Measurements from ENCODE around the gene PRR22. TPM values are rescaled to one million over a fixed set of nuclear protein-coding genes. Genes with fewer than 3 reads are reported as not detected.
"Not testable (repeated sequence)": the region's sequence is repeated elsewhere in the genome, so short reads cannot be mapped to it uniquely, and the experiment has no call there.

The PRR22 gene
- total RNA-seq, 1 experiment from 2014 or later: 0.47 TPM

DNA sequence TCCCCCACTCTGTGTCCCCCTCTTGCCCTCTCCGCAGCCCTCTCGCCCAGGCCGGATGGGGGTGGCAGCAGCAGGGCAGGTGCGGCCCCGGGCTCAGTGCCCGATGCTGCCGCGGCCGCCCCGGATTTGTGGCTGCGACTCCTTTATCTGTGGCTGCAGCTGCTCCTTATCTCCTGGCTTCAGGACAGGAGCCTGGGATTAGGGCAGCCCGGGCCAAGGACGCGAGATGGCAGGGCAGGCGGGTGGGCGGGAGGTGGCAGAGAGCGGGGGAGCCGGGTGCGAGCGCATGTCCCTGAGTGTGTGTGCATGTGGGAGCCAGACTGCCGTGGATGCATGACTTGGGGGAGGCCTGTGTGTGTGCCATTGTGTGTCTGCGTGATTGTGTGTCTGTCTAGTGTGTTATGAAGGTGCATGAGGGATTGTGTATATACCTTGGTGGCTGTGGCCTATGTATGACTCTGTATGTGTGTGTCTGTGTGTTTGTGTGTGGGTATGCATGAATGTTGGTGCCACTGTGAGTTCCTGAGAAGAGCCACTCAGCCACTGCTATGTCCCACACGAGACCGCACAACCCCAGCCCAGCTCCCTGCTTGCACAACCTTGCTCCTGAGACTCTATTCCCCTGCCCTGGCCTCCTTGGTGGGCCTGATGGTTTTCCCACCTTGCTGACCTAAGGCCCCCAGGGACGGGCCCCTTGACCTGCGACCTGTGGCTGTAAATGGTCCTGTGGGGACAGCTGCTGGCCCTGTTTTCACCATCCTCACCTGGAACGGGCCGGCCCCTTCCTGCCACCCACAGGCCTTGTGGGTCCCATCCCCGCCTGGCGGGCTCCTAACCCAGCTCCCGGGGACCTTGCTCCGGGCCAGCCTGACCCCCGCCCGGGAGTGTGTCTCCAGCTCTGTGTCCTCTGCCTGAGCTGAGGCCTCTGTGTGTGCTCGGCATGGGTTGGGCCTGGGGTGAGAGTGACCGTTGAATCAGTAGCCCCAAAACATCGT is 15.0 kb upstream of the PRR22 start:
- no peak for DNase-seq (ENCODE audit: low read depth)
- in situ Hi-C loops (cut with HindIII; ENCODE audit: low pct_unique_long_range_greater_than_20kb, low sequenced_read_pairs): no loop called here

DNA sequence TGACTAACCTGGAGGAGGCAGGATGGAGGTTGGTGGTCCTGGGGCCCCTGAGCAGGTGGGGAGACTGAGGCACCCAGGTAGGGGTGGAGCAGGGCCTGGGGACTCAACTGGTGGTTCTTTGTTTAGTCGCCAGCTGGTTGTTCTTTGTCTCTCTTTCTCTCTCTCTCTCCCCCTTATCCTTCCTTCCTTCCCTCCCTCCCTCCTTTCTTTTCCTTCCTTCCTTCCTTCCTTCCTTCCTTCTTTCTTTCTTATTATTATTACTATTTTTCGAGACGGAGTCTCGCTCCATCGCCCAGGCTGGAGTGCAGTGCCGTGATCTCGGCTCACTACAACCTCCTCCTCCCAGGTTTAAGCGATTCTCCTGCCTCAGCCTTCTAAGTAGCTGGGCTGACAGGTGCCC is 13.7 kb upstream of the PRR22 start:
- in situ Hi-C loops (cut with HindIII; ENCODE audit: low pct_unique_long_range_greater_than_20kb, low sequenced_read_pairs): no loop called here
- DNase-seq (ENCODE audit: low read depth): no peak

DNA sequence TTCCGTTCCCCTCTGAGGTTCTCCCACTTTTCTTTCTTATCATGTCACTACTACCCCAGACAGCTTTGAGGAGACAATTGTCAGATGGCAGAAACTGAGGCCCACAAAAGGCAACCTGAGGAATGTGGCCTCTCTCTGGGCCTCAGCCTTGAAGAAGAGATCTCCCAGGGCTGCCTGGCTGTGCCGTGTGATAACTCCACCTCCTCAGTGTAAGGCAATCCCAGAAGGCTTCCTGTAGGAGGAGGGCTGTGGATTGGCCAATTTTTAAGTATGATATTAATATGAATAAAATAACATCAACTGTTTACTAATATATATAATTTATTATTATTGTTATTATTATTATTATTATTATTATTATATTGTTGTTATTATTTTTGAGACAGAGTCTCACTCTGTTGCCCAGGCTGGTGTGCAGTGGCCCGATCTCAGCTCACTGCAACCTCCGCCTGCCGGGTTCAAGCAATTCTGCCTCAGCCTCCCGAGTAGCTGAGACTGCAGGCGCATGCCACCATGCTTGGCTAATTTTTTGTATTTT is 10.9 kb upstream of the PRR22 start:
- no peak for DNase-seq (ENCODE audit: low read depth)
- in situ Hi-C loops (cut with HindIII; ENCODE audit: low pct_unique_long_range_greater_than_20kb, low sequenced_read_pairs): no loop called here

DNA sequence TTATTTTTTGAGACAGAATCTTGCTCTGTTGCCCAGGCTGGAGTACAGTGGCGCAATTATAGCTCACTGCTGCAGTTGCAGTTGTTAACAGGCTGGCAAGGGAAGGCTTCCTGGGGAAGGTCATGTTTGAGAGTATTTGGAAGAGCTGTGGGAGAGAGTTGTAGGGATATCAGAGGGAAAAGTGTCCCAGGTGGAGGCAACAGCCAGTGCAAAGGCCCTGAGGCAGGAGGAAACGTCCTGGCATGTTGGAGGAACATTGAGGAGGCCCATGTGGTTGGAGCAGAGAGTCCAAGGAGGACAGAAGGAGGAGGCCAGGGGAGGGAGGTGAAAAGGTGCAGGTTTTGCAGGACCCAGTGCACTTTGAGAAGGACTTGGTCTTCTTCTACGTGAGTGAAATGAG is 8.6 kb upstream of the PRR22 start:
- in situ Hi-C loops (cut with HindIII; ENCODE audit: low pct_unique_long_range_greater_than_20kb, low sequenced_read_pairs): no loop called here
- no peak for DNase-seq (ENCODE audit: low read depth)

DNA sequence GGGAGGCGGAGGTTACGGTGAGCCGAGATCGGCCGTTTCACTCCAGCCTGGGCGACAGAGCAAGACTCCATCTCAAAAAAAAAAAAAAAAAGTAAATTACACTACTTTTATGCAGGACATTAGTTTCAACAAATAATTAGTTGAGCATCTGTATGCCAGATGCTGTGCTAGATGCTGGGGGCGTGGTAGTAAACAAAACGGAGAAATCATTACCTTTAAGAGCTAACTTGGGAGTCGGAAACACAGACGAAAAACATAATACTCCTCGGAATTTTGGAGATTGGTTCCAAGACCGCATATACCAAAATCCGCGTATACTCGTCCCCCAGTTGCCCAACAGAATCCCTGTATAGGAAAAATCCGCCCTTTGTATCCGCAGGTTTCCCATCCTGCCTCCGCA is 7.7 kb upstream of the PRR22 start:
- in situ Hi-C loops (cut with HindIII; ENCODE audit: low pct_unique_long_range_greater_than_20kb, low sequenced_read_pairs): no loop called here
- no peak for DNase-seq (ENCODE audit: low read depth)

DNA sequence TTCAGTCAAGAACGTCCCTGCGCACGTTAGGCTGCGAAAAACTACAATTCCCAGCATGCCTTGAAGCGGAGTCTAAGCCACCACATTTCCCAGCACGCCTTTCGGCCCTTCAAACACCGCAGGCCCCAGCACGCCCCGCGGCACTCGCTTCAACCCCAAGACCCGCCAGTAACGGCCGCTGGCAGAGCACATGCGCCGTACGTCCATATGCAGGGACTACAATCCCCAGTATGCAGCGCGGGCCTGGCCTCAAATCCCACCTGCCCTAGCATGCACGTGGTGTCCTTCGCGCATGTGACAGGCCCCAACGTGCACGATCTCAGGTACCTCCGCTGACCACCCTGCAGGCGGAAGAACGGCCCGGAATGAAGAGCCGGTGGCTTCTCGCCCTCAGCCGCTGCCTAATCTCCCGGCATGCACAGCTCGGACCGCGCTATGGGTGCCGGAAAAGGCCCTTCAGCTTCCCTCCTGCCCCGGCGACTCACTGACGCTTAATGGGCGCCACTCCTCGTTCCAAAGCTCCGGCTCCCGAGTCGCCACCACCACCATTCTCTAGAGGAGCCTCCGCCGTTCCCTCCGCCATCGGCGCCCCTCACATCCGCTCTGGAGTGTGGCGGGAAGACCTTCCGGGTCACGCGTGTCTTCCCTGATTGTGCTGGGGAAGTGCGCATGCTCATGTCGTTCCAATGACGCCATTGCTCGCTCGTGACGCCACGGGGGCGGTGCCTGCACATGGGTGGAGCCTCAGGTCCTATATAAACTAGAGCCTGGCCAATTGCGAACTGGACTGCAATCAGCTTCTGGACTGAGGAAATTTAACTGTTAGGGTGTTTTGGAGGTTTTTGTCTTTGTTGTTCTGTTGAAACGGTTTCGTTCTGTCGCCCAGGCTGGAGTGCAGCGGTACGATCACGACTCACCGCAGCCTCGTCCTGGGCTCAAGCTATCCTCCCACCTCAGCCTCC is 6.3 kb upstream of the PRR22 start, which contains the start of gene DUS3L:
Gene DUS3L, minus strand, starts transcription at position 605 of the 962 bp plus-strand sequence. Its CDS starts 22 bp downstream, at position 583.
- in situ Hi-C loops (cut with HindIII; ENCODE audit: low pct_unique_long_range_greater_than_20kb, low sequenced_read_pairs): no loop called here
- peak; percentile 97 for DNase-seq (ENCODE audit: low read depth)

DNA sequence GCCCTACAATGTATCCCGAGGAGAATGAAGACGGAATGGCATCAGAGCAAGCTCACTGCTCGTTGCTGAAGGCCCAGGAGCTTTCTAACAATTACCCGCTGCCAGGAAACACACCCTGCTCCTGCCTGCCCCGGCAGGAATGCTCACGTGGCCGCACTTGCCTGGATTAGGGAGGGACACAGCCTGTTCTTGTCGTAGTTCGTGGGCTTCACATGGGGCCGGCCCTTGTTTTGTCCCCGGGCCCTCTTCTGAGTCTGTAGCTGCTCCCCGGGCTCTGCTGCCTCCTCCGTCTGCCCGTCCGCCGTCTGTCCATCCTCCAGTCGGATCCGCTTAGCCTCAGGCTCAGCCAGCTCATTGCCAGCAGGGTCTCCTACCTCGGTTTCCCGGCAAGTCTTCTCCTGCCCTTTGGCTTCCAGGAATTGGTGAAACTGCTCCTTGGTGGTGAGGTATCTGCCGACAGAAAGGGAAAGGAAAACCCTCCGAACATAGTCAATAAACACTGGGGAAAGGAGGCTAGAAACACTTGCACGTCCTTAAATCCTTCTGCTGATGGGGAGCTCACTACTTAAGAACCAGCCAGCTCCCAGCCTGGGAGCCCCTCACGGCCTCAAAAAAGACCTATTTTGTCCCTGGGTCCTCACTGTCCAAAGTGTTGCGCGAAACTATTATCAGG is 5.5 kb upstream of the PRR22 start:
- in situ Hi-C loops (cut with HindIII; ENCODE audit: low pct_unique_long_range_greater_than_20kb, low sequenced_read_pairs): no loop called here
- no peak for DNase-seq (ENCODE audit: low read depth)

DNA sequence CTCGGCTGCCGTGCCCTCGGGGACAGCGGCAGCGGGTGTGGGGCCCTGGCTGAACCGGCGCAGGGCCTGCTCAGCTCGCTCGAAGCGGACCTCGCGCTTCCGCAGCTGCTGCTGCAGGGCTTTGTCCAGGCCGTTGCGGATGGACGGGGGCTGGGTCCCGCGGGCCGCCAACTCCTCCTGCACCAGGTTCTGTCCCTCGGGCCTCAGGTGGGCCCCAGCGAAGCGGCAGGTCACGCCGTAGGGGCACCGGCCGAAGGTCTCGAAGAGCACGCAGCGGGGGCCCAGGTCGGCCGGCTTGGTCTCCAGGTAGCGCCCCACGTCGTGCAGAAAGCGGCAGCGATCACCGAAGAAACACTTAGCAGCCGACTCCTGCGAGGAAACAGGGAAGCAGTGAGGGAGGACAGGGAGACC is 4.8 kb upstream of the PRR22 start:
- in situ Hi-C loops (cut with HindIII; ENCODE audit: low pct_unique_long_range_greater_than_20kb, low sequenced_read_pairs): no loop called here
- no peak for DNase-seq (ENCODE audit: low read depth)

DNA sequence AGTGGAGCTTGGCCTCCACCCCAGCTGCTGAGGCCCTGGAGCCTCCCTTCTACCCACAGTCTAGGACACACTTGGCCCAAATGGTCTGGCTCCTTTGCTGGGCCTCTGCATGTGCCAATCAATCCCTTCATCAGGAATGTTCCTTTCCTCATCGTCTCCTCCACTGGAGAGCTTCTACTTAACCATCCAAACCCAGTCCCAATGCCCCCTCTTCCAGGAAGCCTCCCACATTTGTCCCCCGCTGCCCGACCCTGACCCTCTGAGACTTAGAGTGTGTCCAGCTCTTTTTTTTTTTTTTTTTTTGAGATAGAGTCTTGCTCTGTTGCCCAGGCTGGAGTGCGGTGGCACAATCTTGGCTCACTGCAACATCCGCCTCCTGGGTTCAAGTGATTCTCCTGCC is 3.9 kb upstream of the PRR22 start:
- in situ Hi-C loops (cut with HindIII; ENCODE audit: low pct_unique_long_range_greater_than_20kb, low sequenced_read_pairs): no loop called here
- no peak for DNase-seq (ENCODE audit: low read depth)

DNA sequence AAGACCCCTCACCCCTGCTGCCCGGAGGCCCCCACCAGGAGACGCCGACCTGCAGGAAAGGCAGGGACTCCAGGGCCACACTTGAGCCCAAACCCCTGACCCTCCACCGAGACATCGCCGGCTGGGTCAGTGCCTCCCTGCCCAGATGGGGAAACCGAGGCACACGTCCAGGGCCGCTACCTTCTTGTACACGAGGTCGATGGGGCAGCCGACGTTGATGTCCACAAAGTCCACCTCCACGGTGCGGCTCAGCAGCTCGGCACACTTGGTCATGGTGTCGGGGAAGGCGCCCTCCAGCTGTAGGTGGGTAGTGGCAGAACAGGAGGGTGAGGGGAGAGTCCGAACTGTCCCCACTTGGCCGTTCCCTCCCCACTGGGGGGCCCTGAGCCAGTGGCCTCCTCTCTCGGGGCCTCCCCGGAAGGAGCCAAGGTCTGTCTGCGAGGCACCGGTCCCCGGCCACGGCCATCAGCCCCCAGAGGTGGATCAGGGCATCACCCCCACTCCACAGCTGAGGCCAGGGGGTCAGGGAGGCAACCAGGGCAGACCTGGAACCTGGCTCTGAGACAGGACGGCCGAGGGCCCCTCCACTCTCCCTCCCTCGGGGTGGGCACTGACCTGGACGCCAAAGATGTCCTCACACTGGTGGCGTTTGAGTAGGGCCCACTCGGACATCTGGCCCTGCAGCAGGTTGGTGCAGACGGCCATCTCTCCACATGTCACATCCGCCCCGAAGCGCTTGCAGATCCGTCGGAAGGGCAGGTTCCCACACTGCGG is 3.0 kb upstream of the PRR22 start:
- no peak for DNase-seq (ENCODE audit: low read depth)

DNA sequence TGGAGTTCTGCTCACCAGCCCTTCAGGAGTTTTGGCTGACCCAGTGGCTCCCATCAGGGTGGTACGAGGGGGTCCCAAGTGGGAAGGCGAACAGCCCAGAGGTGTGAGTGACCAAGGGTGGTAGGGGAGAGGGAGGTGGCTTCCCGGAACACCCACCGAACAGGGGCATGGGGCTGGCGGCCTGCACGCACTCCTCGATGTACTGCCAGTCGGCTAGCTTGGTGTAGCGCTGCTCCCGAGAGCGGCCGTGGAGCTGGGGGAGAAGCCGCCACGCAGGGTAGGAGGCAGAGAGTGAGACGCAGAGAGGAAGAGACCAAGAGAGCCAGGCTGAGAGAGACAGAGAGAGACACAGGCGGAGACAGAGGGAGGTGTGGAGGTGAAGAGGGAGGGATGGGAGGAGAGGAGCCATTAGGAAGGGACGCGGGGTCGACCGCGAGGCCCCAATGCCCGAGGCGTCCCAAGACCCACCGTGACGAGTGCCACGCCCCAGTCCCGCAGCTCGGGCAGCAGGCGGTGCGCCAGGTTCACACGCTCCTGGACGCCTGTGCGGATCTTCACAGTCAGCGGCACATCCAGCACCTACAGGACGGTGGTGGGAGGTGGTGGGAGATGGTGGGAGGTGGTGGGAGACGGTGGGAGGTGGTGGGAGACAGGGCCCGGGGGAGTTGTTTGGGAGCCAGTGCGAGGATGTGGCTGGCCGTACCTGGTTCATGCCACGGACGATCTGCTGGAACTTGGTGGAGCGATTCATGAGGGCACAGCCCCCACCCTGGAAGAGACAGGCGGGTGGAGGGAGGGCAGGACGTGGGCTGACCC is 2.3 kb upstream of the PRR22 start:
- in situ Hi-C loops (cut with HindIII; ENCODE audit: low pct_unique_long_range_greater_than_20kb, low sequenced_read_pairs): no loop called here
- DNase-seq (ENCODE audit: low read depth): no peak

More for the DNA sequence above, 3.0 kb upstream of the PRR22 start:
- in situ Hi-C loops (cut with HindIII; ENCODE audit: low pct_unique_long_range_greater_than_20kb, low sequenced_read_pairs): no loop called here

DNA sequence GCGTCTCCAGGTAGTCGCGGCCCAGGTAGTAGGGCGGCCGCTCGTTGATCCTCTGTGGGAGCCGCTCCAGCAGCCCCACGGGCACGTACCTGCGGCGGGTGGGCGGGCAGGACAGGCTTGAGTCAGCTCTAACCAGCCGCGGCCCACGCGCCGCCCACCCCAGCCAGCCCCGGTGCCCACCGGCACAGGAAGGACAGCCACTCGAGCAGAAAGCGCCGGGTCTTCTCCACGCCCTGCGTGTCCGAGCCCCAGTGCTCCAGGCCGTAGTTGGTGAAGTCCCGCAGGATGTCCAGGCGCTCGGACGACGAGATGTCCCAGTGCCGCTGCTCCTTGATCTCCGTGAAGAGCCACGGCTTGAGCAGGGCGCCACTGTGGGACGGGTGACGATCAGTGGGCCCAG is 877 bp upstream of the PRR22 start:
- no peak for DNase-seq (ENCODE audit: low read depth)
- in situ Hi-C loops (cut with HindIII; ENCODE audit: low pct_unique_long_range_greater_than_20kb, low sequenced_read_pairs): no loop called here

DNA sequence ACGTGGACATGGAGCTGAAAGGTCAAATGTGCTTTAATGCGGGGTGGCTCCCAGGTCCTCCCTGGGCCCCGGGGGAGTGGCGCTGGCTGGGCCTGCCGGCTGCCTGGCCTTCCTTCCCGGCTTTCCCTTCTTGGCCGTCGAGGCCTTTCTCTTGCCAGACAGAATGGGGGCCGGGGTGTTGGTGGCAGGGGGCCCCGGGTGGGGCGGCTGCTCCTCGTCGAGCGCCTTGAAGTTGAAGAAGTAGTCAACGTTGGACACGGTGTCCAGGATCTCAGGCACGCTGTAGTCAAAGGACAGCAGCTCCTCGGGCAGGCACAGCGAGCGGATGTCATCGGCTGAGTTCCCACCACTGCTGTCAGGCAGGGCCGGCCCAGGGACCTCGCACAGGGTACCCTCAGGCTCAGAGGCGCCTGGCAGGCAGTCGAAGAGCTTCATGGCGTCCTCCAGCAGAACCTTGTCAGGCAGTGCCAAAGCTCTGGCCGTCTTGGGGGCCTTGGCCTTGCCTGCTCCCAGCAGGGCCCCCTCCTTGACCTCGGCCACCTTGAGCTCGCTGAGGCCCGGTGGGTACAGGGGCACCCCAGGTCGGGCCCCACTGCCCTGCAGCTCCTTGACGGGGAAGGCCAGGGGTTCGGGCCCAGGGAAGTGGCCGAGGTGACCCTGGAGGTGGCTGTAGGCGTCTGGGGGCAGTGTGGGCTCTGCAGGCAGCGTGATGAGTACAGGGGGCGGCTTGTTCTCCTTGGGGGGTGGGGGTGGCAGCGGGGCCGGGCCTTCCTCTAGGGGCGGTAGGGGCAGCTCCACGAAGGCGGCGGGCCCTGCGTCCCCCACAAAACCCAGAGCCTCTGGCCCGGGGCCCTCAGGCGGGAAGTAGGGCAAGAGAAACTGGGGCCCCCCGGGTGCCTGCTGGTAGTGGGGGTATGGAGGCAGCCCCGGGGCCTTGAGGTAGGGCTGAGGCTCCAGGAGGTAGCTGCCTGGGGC is 1.3 kb downstream of the PRR22 start:
- DNase-seq (ENCODE audit: low read depth): no peak
- in situ Hi-C loops (cut with HindIII; ENCODE audit: low pct_unique_long_range_greater_than_20kb, low sequenced_read_pairs): no loop called here

DNA sequence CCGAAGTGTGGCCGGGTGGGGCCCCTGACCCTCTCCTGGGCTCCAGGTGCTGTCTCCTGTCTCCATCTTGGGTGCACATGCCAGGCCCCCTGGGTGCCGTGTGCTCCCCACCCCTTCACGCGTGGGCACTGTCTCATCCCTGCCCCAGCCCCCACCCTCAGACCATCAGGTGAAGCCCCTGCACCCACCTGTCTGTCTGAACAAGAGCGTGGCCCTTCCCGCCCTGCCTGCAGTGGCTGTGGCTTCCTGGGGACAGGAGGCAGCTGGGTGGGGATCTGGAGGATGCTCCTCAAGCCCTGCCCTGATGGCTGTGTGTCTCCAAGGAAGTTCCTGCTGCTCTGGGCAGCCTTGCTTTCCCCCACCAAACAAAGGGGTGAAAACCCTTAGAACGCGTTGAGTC is 2.2 kb downstream of the PRR22 start:
- in situ Hi-C loops (cut with HindIII; ENCODE audit: low pct_unique_long_range_greater_than_20kb, low sequenced_read_pairs): no loop called here
- no peak for DNase-seq (ENCODE audit: low read depth)

DNA sequence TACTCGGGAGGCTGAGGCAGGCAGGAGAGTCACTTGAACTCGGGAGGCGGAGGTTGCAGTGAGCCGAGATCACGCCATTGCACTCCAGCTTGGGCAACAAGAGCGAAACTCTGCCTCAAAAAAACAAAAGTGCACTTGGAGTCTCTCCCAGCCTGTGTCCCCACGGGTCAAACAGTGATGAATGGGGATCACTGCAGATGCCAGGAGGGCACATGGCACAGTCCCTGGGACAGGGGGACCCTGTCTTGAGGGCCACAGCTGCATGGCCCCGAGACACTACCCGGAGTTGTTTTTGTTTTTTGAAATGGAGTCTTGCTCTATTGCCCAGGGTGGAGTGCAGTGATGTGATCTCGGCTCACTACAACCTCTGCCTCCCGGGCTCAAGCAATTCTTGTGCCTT is 3.6 kb downstream of the PRR22 start:
- in situ Hi-C loops (cut with HindIII; ENCODE audit: low pct_unique_long_range_greater_than_20kb, low sequenced_read_pairs): not testable (repeated sequence)

DNA sequence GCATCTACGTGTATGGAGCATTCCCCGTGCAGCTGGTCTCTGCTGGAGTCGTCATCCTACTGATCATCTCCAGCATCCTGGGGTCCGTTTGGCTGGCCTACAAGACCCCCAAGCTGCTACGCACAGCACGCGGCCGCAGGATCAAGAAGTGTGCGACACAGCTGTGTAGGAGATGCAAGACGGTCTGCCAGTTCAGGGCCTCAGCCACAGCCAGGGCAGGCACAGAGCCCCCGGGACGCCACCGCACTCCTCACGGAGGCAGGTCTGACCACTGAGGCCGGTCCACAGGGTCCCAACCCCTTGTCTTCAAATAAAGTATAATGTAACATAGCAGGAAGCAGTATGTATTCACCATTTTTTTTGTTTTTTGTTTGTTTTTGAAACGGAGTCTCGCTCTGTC is 6.1 kb downstream of the PRR22 start:
- in situ Hi-C loops (cut with HindIII; ENCODE audit: low pct_unique_long_range_greater_than_20kb, low sequenced_read_pairs): no loop called here
- DNase-seq (ENCODE audit: low read depth): no peak

More for the DNA sequence above, 3.6 kb downstream of the PRR22 start:
- not testable (repeated sequence) for DNase-seq (ENCODE audit: low read depth)
